OCI-LY3 (cell line): ENCODE data around the gene PET100.

ENCODE experiments used
- CTCF ChIP-seq: fragments of 200-600, 300-600 bp; sonication (generic); IDR thresholded peaks from 2 replicates; pipeline ENCODE4 v1.5.1; 2014; ENCODE audit warnings: antibody characterized with exemption, low read length, low read depth
- EZH2phosphoT487 ChIP-seq: fragments of 200-600 bp; shearing (Covaris generic); IDR thresholded peaks from 2 replicates; pipeline ENCODE4 v1.6.1; 2018; ENCODE audit warnings: antibody characterized with exemption, mixed run types, low read depth

DNA sequence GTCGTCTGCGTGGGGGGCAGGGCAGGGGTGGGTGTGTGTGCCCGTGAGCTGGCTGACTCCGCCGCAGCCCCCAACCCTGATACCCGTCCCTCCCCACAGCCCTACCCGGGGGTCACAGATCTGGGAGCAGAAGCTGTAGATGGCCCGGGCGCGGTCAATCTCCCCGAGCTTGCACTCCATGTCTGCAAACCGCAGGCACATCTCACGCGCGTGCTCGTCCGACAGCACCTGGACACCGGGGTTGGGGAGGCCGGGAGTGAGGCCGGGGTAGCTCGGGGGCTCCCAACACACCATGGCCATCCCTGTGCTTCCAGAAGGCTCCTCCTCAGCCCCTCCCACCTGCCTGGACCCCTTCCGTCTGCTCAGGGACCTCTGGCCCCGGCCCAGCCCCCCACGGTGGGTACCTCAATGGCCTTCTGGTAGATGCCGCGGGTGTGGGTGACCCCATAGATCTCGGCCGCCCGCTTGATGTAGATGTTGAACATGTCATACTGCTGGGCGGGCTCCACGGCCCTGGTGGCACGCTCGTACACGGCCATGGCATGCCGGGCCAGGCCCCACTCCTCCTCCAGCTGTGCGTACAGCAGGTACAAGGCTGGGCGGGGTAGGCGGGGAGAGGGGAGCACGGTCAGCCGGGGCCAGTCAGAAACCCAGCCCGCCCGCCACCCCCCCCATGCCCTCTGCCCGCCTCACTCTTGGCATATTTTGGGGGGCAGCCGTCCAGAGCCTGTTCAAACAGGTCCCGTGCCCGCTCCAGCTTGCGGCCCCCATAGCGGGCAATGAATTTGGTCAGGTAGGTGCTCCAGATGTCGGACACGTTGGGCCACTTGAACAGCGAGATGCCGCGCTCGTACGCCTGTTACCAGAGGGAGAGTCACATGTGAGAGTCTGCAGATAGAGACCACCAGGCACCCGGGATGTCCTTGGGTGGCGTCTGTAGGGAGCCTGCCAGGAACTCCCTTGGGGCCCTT, 8.9 kb upstream of the PET100 start:
- TF ChIP-seq CTCF (no peak), EZH2phosphoT487 (no peak)
